ENCODE data around the gene NFU1. TPM values are rescaled to one million over a fixed set of nuclear protein-coding genes. Genes with fewer than 3 reads are reported as not detected.

NFU1 gene
- total RNA-seq, 2 experiments from 2014 or later, result 35.7 to 39.3 TPM

GRCh38 chr2:69385443-69386151 lies 51.6 kb downstream of the NFU1 start:
- DNase-seq, result no peak
- CTCF ChIA-PET, result interaction anchor here (0.6 to 3.4 kb wide), 7 partner anchors 9 to 1383 kb away, joined by 3 to 11 read pairs (median 3); partner anchors contain the start of gene ANXA4
- intact Hi-C loops (cut with micrococcal nuclease), result loop anchor here (5.0 kb wide), 2 partner anchors 122 to 257 kb away; partner anchors contain the start of gene AAK1
- H3K4me3 Mint-ChIP-seq, result peak overlapping the region; percentile 93
- H3K27ac Mint-ChIP-seq, result no peak overlapping the region
- H3K9me3 Mint-ChIP-seq, result no peaks in the 10 kb centered on the region
- peaks cover 53% of the 10 kb centered on the region for H3K4me1 Mint-ChIP-seq (ENCODE audit: low read depth)
- H3K27me3 Mint-ChIP-seq (ENCODE audit: low read depth), result no peaks in the 10 kb centered on the region
- no peaks in the 10 kb centered on the region for H3K36me3 Mint-ChIP-seq (ENCODE audit: low read depth)

GRCh38 chr2:69384618-69385081 lies 52.6 kb downstream of the NFU1 start:
- Mint-ChIP-seq H3K9me3 (no peaks in the 10 kb centered on the region), H3K4me1 (ENCODE audit: low read depth) (peaks cover 55% of the 10 kb centered on the region), H3K4me3 (no peak overlapping the region), H3K36me3 (ENCODE audit: low read depth) (no peaks in the 10 kb centered on the region), H3K27me3 (ENCODE audit: low read depth) (no peaks in the 10 kb centered on the region), H3K27ac (no peak overlapping the region)
- no peak for DNase-seq
- intact Hi-C loops (cut with micrococcal nuclease), result loop anchor here (5.0 kb wide), 2 partner anchors 123 to 258 kb away; partner anchors contain the start of gene AAK1
- CTCF ChIA-PET, result interaction anchor here (1.0 to 3.4 kb wide), 2 partner anchors 8 to 176 kb away, joined by 3 to 11 read pairs; no protein-coding TSS in a partner anchor

GRCh38 chr2:69383176-69383812 lies 53.9 kb downstream of the NFU1 start:
- no peak overlapping the region for H3K4me3 Mint-ChIP-seq
- intact Hi-C loops (cut with micrococcal nuclease), result no loop called here
- CTCF ChIA-PET, result interaction anchor here (1.0 to 3.4 kb wide), 2 partner anchors 7 to 177 kb away, joined by 3 to 11 read pairs; no protein-coding TSS in a partner anchor
- H3K27ac Mint-ChIP-seq, result no peak overlapping the region
- no peaks in the 10 kb centered on the region for H3K36me3 Mint-ChIP-seq (ENCODE audit: low read depth)
- DNase-seq, result no peak
- no peaks in the 10 kb centered on the region for H3K27me3 Mint-ChIP-seq (ENCODE audit: low read depth)
- peaks cover 55% of the 10 kb centered on the region for H3K4me1 Mint-ChIP-seq (ENCODE audit: low read depth)
- H3K9me3 Mint-ChIP-seq, result no peaks in the 10 kb centered on the region

- DNase-seq, result no peak
- Mint-ChIP-seq H3K36me3 (ENCODE audit: low read depth) (no peaks in the 10 kb centered on the region), H3K27ac (no peak overlapping the region), H3K9me3 (no peaks in the 10 kb centered on the region), H3K4me1 (ENCODE audit: low read depth) (peaks cover 48% of the 10 kb centered on the region), H3K27me3 (ENCODE audit: low read depth) (no peaks in the 10 kb centered on the region), H3K4me3 (no peak overlapping the region)
- CTCF ChIA-PET, result interaction anchor here (0.6 kb wide), 1 partner anchor 9 kb away, joined by 3 read pairs; no protein-coding TSS in a partner anchor
- intact Hi-C loops (cut with micrococcal nuclease), result no loop called here
These were observed 54.7 kb downstream of the NFU1 start for GRCh38 chr2:69382547-69382946.

- no peaks in the 10 kb centered on the region for H3K36me3 Mint-ChIP-seq (ENCODE audit: low read depth)
- DNase-seq, result peak; percentile 59
- CTCF ChIA-PET, result interaction anchor here (0.7 to 0.8 kb wide), 2 partner anchors 169 to 279 kb away, joined by 3 to 4 read pairs; no protein-coding TSS in a partner anchor
- H3K4me3 Mint-ChIP-seq, result no peak overlapping the region
- peak overlapping the region; percentile 68 for H3K27ac Mint-ChIP-seq
- peaks cover 47% of the 10 kb centered on the region for H3K4me1 Mint-ChIP-seq (ENCODE audit: low read depth)
- no peaks in the 10 kb centered on the region for H3K27me3 Mint-ChIP-seq (ENCODE audit: low read depth)
- H3K9me3 Mint-ChIP-seq, result no peaks in the 10 kb centered on the region
- intact Hi-C loops (cut with micrococcal nuclease), result no loop called here
These were observed 55.9 kb downstream of the NFU1 start for GRCh38 chr2:69381337-69381737.

- Mint-ChIP-seq H3K4me1 (ENCODE audit: low read depth) (peaks cover 46% of the 10 kb centered on the region), H3K9me3 (no peaks in the 10 kb centered on the region), H3K36me3 (ENCODE audit: low read depth) (no peaks in the 10 kb centered on the region), H3K27me3 (ENCODE audit: low read depth) (no peaks in the 10 kb centered on the region), H3K4me3 (no peak overlapping the region), H3K27ac (no peak overlapping the region)
- intact Hi-C loops (cut with micrococcal nuclease), result no loop called here
- DNase-seq, result no peak
- CTCF ChIA-PET, result interaction anchor here (0.6 to 0.7 kb wide), 2 partner anchors 10 to 47 kb away, joined by 3 to 4 read pairs; no protein-coding TSS in a partner anchor
These were observed 56.9 kb downstream of the NFU1 start for GRCh38 chr2:69380072-69380917.

- H3K4me3 Mint-ChIP-seq, result no peak overlapping the region
- no peaks in the 10 kb centered on the region for H3K27me3 Mint-ChIP-seq (ENCODE audit: low read depth)
- no peak for DNase-seq
- H3K9me3 Mint-ChIP-seq, result no peaks in the 10 kb centered on the region
- peaks cover 19% of the 10 kb centered on the region for H3K4me1 Mint-ChIP-seq (ENCODE audit: low read depth)
- peaks cover 2% of the 10 kb centered on the region for H3K36me3 Mint-ChIP-seq (ENCODE audit: low read depth)
- no peak overlapping the region for H3K27ac Mint-ChIP-seq
- CTCF ChIA-PET, result interaction anchor here (0.6 to 3.0 kb wide), 8 partner anchors 9 to 339 kb away, joined by 3 to 14 read pairs (median 6); no protein-coding TSS in a partner anchor
- intact Hi-C loops (cut with micrococcal nuclease), result no loop called here
These were observed 60.8 kb downstream of the NFU1 start for GRCh38 chr2:69376403-69376802.

GRCh38 chr2:69375494-69376353 lies 61.5 kb downstream of the NFU1 start:
- CTCF ChIA-PET, result interaction anchor here (0.5 to 3.0 kb wide), 16 partner anchors 9 to 339 kb away, joined by 3 to 14 read pairs (median 4); partner anchors contain the start of gene NFU1
- Mint-ChIP-seq H3K27ac (no peak overlapping the region), H3K36me3 (ENCODE audit: low read depth) (peaks cover 3% of the 10 kb centered on the region), H3K27me3 (ENCODE audit: low read depth) (no peaks in the 10 kb centered on the region), H3K4me1 (ENCODE audit: low read depth) (peaks cover 15% of the 10 kb centered on the region), H3K9me3 (no peaks in the 10 kb centered on the region), H3K4me3 (no peak overlapping the region)
- intact Hi-C loops (cut with micrococcal nuclease), result loop anchor here (1.0 kb wide), 2 partner anchors 133 to 339 kb away; no protein-coding TSS in a partner anchor
- no peak for DNase-seq

- Mint-ChIP-seq H3K9me3 (no peaks in the 10 kb centered on the region), H3K27ac (no peak overlapping the region), H3K27me3 (ENCODE audit: low read depth) (no peaks in the 10 kb centered on the region), H3K36me3 (ENCODE audit: low read depth) (peaks cover 20% of the 10 kb centered on the region), H3K4me3 (no peak overlapping the region), H3K4me1 (ENCODE audit: low read depth) (peaks cover 12% of the 10 kb centered on the region)
- intact Hi-C loops (cut with micrococcal nuclease), result no loop called here
- CTCF ChIA-PET, result interaction anchor here (0.5 to 0.7 kb wide), 3 partner anchors 105 to 284 kb away, joined by 3 to 5 read pairs (median 4); no protein-coding TSS in a partner anchor
- no peak for DNase-seq
These were observed 64.5 kb downstream of the NFU1 start for GRCh38 chr2:69372767-69373166.

GRCh38 chr2:69369802-69370201 lies 67.4 kb downstream of the NFU1 start:
- no peak overlapping the region for H3K4me3 Mint-ChIP-seq
- no peak for DNase-seq
- H3K9me3 Mint-ChIP-seq, result no peaks in the 10 kb centered on the region
- H3K27me3 Mint-ChIP-seq (ENCODE audit: low read depth), result no peaks in the 10 kb centered on the region
- CTCF ChIA-PET, result interaction anchor here (1.1 to 1.3 kb wide), 3 partner anchors 8 to 150 kb away, joined by 3 to 4 read pairs (median 3); no protein-coding TSS in a partner anchor
- peaks cover 28% of the 10 kb centered on the region for H3K36me3 Mint-ChIP-seq (ENCODE audit: low read depth)
- intact Hi-C loops (cut with micrococcal nuclease), result no loop called here
- no peaks in the 10 kb centered on the region for H3K4me1 Mint-ChIP-seq (ENCODE audit: low read depth)
- no peak overlapping the region for H3K27ac Mint-ChIP-seq

- intact Hi-C loops (cut with micrococcal nuclease), result no loop called here
- Mint-ChIP-seq H3K36me3 (ENCODE audit: low read depth) (peaks cover 28% of the 10 kb centered on the region), H3K4me1 (ENCODE audit: low read depth) (no peaks in the 10 kb centered on the region), H3K27ac (no peak overlapping the region), H3K9me3 (no peaks in the 10 kb centered on the region), H3K4me3 (no peak overlapping the region), H3K27me3 (ENCODE audit: low read depth) (no peaks in the 10 kb centered on the region)
- CTCF ChIA-PET, result no interaction called here
- no peak for DNase-seq
These were observed 68.6 kb downstream of the NFU1 start for GRCh38 chr2:69368588-69368987.
